ENCODE results near the gene PPP6R2.
"Not testable (repeated sequence)": the region's sequence is repeated elsewhere in the genome, so short reads cannot be mapped to it uniquely, and the experiment has no call there.

Gene PPP6R2

GRCh38 chr22:50432131-50432876 is 89.2 kb downstream of the PPP6R2 start:
- H3K36me3 Mint-ChIP-seq: peaks cover 3% of the 10 kb centered on the region
- H3K27ac Mint-ChIP-seq: no peak overlapping the region
- no peaks in the 10 kb centered on the region for H3K27me3 Mint-ChIP-seq
- H3K9me3 Mint-ChIP-seq (ENCODE audit: low read depth): no peaks in the 10 kb centered on the region
- H3K4me1 Mint-ChIP-seq (ENCODE audit: low read depth): no peaks in the 10 kb centered on the region
- no peak overlapping the region for H3K4me3 Mint-ChIP-seq

GRCh38 chr22:50432877-50433510 is 89.9 kb downstream of the PPP6R2 start:
- not testable (repeated sequence) for H3K4me1 Mint-ChIP-seq (ENCODE audit: low read depth); H3K27ac Mint-ChIP-seq; H3K9me3 Mint-ChIP-seq (ENCODE audit: low read depth); H3K36me3 Mint-ChIP-seq; H3K4me3 Mint-ChIP-seq; H3K27me3 Mint-ChIP-seq

DNA sequence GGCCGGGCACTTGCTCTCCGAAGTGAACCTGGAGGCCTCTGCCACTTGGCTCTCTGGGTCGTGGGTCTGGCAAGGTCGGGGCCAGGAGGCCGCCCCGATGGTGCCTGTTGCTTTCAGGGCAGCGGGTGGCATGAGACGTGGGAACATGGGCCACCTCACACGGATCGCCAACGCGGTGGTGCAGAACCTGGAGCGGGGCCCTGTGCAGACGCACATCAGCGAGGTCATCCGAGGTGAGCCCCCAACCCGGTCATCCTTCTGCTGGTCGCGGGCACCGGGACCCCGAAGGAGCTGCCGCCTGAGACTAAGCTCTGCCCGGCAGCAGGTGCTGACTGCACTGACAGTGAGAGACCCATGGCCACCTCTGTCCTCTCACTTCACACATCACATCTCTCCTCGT is 91.7 kb downstream of the PPP6R2 start:
- H3K27me3 Mint-ChIP-seq: no peaks in the 10 kb centered on the region
- no peaks in the 10 kb centered on the region for H3K4me1 Mint-ChIP-seq (ENCODE audit: low read depth)
- no peak overlapping the region for H3K4me3 Mint-ChIP-seq
- peaks cover 3% of the 10 kb centered on the region for H3K36me3 Mint-ChIP-seq
- no peaks in the 10 kb centered on the region for H3K9me3 Mint-ChIP-seq (ENCODE audit: low read depth)
- H3K27ac Mint-ChIP-seq: peak overlapping the region; percentile 68

DNA sequence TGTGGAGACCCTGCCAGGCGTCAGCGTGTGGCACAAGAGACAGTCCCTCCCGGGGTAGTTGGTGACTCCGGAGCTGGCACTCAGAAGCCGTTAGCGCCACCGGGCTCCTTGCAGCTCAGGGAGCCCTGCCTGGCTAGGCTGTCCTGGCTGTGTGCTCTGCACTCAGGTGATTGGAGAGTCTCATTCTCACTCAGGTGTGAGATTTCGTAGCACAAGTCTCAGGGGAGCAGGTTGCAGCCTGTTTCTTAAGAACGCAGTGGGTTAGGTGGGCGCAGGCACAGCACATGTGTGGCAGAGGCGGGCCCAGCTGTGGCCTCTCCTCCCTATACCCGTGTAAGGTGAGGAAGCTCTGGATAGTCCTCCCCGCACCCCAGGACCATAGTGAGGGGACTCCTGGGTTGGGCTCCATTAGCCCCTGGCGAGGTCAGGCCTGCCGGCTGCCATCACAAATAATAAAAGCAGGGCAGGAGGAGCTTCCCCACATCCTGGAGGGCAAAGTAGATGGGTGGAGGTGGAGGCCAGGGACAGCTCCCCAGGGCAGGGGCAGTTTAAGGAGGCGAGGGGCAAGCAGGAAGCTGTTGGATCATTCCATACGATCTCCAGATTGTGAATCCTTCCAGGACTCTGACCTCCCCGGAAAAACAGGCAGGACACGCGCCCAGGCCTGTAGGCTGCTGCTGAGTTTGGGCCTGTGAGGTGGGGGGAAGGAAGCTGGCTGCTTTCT is 92.3 kb downstream of the PPP6R2 start:
- peaks cover 3% of the 10 kb centered on the region for H3K36me3 Mint-ChIP-seq
- no peaks in the 10 kb centered on the region for H3K4me1 Mint-ChIP-seq (ENCODE audit: low read depth)
- H3K27me3 Mint-ChIP-seq: no peaks in the 10 kb centered on the region
- H3K9me3 Mint-ChIP-seq (ENCODE audit: low read depth): no peaks in the 10 kb centered on the region
- peak overlapping the region; percentile 68 for H3K27ac Mint-ChIP-seq
- H3K4me3 Mint-ChIP-seq: no peak overlapping the region

DNA sequence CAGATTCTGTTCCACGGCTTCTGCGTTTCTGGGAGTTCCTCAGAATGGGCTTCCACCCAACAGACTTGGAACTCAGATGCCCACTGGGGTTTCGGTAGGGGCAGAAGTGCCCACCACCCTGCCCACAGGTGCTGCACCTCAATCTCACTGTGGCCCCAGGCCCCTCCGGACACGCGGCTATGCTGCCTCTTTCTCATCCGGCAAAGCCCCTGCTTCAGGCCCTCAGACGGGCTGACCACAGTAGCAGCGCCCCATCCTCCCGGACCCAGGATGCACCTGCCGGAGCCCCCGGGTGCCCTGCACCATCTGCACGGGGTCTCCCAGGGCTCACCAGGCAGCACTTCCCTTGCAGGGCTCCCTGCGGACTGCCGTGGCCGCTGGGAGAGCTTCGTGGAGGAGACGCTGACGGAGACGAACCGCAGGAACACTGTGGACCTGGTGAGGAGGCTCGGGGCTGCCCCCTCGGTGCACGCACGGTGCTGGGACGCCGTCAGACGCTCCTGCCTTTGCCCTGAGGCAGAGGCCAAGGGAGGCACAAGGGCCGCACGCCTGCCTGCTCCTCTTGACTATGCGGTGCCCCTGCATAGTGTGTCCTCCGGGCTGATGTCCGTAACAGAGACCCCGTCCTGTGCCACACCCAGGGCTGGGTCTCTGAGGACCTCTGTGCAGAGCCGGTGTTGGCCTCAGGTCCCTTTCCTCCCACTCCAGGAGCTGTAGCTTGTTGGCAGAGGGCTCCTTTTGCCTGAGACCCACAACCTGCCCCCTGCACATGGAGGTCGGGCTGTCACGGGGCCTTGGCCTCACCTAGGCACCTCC is 93.1 kb downstream of the PPP6R2 start:
- Mint-ChIP-seq H3K27ac (no peak overlapping the region), H3K4me3 (no peak overlapping the region), H3K4me1 (ENCODE audit: low read depth) (no peaks in the 10 kb centered on the region), H3K9me3 (ENCODE audit: low read depth) (no peaks in the 10 kb centered on the region), H3K27me3 (no peaks in the 10 kb centered on the region), H3K36me3 (peaks cover 3% of the 10 kb centered on the region)

DNA sequence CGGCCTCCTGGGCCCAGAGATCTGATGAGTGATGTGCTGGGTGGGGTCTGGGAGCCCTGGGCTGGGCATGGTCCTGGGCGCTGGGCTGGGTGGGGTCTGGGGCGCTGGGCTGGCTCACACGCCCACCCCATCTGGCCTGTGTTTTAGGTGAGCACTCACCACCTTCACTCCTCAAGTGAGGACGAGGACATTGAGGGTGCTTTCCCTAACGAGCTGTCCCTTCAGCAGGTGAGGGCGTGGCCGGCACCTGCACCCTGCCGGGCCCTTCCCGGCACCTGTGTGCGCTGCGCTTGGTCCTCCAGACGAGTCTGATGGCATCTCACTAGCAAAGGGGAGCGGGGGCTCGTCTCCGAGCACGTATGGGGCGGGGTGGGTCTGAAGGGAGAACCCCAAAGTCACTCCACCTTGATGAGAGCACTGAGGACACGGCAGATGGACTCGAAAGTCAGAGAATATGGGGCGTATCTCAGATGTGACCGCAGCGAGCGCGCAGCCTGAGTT is 93.8 kb downstream of the PPP6R2 start:
- Mint-ChIP-seq H3K27ac (no peak overlapping the region), H3K9me3 (ENCODE audit: low read depth) (no peaks in the 10 kb centered on the region), H3K4me3 (no peak overlapping the region), H3K4me1 (ENCODE audit: low read depth) (no peaks in the 10 kb centered on the region), H3K36me3 (peaks cover 3% of the 10 kb centered on the region), H3K27me3 (no peaks in the 10 kb centered on the region)

DNA sequence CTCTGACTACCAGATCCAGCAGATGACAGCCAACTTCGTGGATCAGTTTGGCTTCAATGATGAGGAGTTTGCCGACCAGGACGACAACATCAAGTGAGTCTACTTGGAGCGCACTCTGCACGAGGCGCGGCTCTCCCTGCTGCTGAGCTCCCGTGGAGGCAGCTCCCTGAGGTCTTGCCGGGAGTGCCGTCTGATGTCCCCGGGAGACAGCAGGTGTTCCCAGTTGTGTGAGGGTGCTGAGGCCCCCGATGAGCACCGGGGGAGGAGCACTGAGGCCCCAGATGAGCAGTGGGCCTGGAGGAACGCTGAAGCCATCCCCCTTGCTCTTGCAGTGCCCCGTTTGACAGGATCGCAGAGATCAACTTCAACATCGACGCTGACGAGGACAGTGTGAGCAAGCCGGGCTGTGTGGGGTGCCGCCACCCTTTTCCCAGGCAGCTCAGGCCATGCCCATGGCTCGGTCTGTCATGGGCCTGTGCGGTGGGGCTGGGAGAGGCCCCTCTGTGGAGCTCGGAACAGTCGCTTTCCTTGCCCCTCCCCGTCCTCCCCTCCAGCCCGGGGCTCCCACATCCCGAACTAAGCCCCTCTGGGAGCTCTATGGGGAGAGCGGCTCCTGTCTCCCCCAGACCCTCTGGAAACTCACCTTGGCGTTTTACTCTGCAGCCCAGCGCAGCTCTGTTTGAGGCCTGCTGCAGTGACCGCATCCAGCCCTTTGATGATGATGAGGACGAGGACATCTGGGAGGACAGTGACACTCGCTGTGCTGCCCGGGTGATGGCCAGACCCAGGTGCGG is 94.6 kb downstream of the PPP6R2 start:
- no peak overlapping the region for H3K27ac Mint-ChIP-seq
- no peaks in the 10 kb centered on the region for H3K4me1 Mint-ChIP-seq (ENCODE audit: low read depth)
- H3K4me3 Mint-ChIP-seq: no peak overlapping the region
- H3K27me3 Mint-ChIP-seq: no peaks in the 10 kb centered on the region
- no peaks in the 10 kb centered on the region for H3K9me3 Mint-ChIP-seq (ENCODE audit: low read depth)
- peaks cover 3% of the 10 kb centered on the region for H3K36me3 Mint-ChIP-seq

DNA sequence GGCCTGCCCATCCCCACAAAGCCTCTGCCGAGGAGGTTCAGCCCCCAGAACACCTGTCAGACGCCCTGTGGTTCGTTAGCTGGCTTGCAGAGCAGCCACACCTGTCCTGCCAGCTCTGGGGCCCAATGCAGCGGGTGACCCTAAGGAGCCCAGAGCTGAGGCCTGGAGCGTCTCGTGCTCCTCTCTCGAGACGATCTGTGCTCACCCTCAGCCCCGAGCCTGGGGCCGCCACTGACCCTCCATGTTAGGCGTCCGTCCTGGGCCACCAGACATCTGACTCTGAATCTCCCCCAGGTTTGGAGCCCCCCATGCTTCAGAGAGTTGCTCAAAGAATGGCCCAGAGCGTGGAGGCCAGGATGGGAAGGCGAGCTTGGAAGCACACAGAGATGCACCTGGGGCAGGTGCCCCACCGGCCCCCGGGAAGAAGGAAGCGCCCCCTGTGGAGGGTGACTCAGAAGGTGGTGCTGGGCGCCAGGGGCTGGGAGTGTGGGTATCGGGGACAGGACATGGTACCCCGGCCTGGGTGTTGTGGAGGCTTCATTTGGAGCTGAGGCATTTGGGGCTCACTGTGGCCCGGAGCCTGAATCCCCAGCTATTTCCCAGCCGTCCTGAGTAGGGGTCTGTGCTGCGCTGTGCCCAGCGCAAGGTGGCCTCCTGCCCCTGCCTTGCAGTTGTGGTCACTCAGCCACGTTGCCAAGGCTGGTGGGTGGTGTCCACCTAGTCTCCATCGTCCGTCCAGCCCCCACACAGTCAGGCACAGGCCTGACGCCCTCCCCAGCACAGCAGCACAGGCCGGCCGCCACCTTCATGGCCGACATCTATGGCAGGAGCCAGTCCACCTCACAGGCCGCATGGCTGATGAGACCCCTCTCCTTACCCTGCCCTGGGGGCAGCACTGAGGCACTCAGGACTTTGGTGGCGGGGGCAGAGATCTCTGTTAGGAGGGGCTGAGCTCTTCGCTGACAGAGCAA is 95.5 kb downstream of the PPP6R2 start:
- Mint-ChIP-seq H3K4me1 (ENCODE audit: low read depth) (peaks cover 7% of the 10 kb centered on the region), H3K27me3 (no peaks in the 10 kb centered on the region), H3K4me3 (no peak overlapping the region), H3K36me3 (peaks cover 3% of the 10 kb centered on the region), H3K9me3 (ENCODE audit: low read depth) (no peaks in the 10 kb centered on the region), H3K27ac (no peak overlapping the region)

GRCh38 chr22:50439314-50439870 is 96.3 kb downstream of the PPP6R2 start:
- Mint-ChIP-seq H3K9me3 (ENCODE audit: low read depth) (no peaks in the 10 kb centered on the region), H3K4me3 (no peak overlapping the region), H3K4me1 (ENCODE audit: low read depth) (peaks cover 8% of the 10 kb centered on the region), H3K27me3 (no peaks in the 10 kb centered on the region), H3K27ac (no peak overlapping the region), H3K36me3 (peaks cover 3% of the 10 kb centered on the region)

DNA sequence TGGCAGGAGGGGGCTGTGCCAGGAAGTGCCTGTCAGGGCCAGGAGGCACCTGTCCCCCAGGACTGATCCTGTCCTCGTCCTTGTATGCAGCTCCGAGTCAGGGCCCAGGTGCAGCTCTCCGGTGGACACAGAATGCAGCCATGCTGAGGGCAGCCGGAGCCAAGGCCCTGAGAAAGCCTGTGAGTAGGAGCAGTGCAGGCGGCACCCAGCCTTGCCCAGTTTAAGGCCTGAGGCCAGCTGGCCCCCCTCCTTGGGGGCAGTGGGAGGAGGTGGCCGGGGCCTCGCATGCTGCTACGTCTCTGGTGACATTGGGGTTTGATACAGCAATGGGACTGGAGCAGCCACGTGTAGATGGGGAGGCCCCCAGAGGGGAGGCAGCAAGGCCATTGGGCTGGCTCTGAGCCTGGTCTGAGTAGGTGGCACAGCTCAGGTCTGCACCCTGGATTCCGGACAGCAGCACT is 96.8 kb downstream of the PPP6R2 start:
- Mint-ChIP-seq H3K4me3 (no peak overlapping the region), H3K27ac (no peak overlapping the region), H3K4me1 (ENCODE audit: low read depth) (peaks cover 9% of the 10 kb centered on the region), H3K9me3 (ENCODE audit: low read depth) (no peaks in the 10 kb centered on the region), H3K27me3 (no peaks in the 10 kb centered on the region), H3K36me3 (peaks cover 3% of the 10 kb centered on the region)

- Mint-ChIP-seq H3K27me3 (no peaks in the 10 kb centered on the region), H3K36me3 (no peaks in the 10 kb centered on the region), H3K27ac (no peak overlapping the region), H3K4me3 (no peak overlapping the region), H3K9me3 (ENCODE audit: low read depth) (no peaks in the 10 kb centered on the region), H3K4me1 (ENCODE audit: low read depth) (peaks cover 17% of the 10 kb centered on the region)
Measured at GRCh38 chr22:50440544-50441249, 97.6 kb downstream of the PPP6R2 start.

DNA sequence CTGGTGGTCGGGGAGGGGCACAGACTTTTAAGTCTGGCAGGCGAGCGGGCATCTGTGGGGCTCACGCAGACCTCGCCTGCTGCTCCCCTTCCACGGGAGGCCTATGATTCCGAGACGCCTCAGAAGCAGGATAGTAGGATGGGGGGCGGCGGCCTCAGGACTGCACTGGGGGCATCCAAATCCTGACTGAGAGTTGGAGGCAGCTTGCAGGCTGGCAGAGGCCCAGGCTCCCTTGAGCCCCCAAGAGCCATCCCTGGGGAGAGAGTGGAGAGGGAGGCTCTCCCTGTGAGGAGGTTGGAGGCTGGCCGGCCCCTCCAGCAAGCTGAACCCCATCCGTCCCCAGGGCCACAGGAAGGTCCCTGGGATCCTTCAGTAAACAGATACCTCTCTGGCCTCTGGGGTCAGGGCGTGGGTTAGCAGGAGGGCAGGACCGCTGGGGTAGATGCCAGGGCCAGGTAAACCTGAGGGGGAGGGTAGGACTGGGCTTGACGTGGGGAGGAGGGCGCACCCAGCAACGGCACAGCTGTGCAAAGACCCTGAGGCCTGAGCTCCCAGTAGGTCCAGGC is 98.4 kb downstream of the PPP6R2 start:
- no peak overlapping the region for H3K4me3 Mint-ChIP-seq
- no peaks in the 10 kb centered on the region for H3K9me3 Mint-ChIP-seq (ENCODE audit: low read depth)
- no peaks in the 10 kb centered on the region for H3K36me3 Mint-ChIP-seq
- peaks cover 20% of the 10 kb centered on the region for H3K4me1 Mint-ChIP-seq (ENCODE audit: low read depth)
- H3K27me3 Mint-ChIP-seq: no peaks in the 10 kb centered on the region
- no peak overlapping the region for H3K27ac Mint-ChIP-seq

Measured in activated naive CD8-positive, alpha-beta T cell (primary cell).